T1000 (cell line): ENCODE results near the gene EBF4.

ENCODE experiments used
- DNase-seq: peaks from one replicate; lab custom pipeline; 2025; ENCODE audit warnings: mixed read lengths; lab: John Stamatoyannopoulos, UW

EBF4 gene

DNA sequence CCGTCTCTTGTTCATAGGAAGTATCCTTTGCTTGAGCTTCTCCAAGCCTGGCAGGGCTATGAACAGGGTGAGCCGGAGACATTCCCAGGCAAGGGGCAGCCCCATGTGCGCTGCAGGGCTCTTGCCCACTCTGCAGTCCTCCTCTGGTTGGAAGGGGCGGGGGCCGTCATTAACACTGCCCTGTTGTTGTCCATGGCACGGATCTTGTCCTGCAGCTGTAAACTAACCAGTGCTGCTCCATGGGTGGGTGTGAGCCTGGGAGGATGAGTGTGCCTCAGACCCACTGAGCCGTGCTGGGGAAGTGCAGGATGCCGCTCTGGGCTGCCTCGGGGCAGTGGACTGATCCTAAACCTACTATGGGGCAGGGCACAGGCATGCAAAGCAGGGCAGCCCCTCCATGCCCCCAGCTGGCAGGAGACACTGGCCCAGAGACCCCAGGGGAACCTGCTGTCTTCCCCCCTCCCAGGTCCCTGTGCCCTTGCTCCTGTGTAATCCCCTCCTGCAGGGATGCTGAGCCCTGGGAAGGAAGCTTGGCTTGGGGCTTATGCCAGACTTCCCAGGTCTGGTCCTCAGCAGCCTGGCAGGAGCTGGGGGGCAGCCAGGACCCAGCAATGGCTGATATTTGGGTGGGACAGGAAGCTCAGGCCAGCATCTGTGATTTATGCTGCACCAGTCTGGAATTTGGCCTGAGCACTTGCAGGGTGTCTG, 8.5 kb downstream of the EBF4 start:
- no peak for DNase-seq

DNA sequence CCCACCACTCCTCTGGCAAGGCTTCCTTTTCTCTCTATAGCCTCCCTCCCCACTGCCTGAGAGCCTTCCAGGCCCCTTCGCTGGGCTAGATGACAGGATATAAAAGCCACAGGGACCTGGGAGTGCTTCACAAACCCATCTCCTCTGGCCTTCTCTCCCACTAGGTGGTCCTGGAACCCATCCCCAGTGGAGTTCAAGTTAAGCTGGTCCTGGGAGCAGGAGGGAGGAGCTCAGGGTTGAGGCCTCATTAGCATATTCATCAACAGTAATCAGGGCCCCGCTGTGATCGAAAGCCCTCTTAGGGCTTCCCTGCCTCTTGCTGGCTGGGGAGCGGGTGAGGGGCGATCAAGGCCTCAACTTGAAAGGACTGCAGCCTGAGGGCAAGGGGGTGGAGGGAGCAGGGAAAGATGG, 9.1 kb downstream of the EBF4 start:
- DNase-seq = no peak

GRCh38 chr20:2703716-2704475, 11.3 kb downstream of the EBF4 start:
- DNase-seq = no peak

- no peak for DNase-seq
Observed at GRCh38 chr20:2705931-2706645, 13.5 kb downstream of the EBF4 start.

DNA sequence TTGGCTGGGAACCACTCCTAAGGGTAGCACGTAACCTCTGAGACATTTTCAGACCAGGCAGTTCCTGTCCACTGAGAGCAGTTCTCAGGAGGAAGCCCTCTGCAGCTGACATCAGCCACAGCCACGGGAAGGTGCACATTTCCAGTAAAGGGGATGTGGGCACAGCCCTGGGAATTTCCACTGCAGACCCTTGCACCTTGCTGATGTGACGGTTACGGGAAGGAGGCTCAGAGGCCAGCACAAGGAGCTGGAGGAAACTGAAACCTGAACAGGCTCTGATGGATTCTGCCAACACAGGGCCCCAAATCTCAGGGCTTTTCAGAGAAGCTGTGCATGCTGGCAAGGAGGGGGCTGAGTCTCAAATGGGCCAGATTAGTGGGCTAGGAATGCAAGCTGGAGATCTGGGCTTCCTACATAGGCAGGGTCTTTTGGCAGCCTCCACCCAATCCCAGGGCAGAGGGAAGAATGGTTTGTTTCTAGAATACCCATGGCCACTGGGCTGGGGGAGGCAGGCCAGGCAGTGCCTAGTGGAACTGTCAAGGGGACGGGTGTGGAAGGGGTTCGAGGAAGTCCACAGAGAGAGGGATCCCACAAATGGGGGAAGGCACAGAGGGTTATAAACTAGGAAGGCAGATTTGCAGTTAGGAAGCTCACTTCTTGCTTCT, 14.2 kb downstream of the EBF4 start:
- DNase-seq = no peak

- no peak for DNase-seq
Observed at GRCh38 chr20:2707353-2708072, 14.9 kb downstream of the EBF4 start.

DNA sequence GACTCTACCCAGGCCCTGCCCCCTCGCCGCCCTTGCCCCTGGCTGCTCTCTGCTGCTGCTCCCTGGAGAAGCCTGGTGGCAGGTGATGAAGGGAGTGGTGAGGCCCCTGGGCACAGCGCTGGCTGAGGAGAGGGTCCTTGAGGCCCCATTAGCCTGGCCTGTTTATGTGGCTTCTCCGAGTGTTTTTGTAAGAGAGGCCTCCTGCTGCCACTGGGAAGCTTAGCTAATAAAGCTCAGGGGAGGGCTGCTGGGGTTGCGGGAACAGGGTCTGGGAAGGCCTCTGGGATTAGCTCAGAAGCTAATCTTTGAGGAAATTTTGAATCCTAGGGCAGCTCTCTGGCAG, 15.5 kb downstream of the EBF4 start:
- no peak for DNase-seq

GRCh38 chr20:2708665-2709064, 16.1 kb downstream of the EBF4 start:
- no peak for DNase-seq

GRCh38 chr20:2709205-2709981, 16.8 kb downstream of the EBF4 start:
- no peak for DNase-seq

- DNase-seq = no peak
Observed at GRCh38 chr20:2713285-2713684, 20.7 kb downstream of the EBF4 start.

GRCh38 chr20:2729251-2729713, 36.7 kb downstream of the EBF4 start:
- no peak for DNase-seq

DNA sequence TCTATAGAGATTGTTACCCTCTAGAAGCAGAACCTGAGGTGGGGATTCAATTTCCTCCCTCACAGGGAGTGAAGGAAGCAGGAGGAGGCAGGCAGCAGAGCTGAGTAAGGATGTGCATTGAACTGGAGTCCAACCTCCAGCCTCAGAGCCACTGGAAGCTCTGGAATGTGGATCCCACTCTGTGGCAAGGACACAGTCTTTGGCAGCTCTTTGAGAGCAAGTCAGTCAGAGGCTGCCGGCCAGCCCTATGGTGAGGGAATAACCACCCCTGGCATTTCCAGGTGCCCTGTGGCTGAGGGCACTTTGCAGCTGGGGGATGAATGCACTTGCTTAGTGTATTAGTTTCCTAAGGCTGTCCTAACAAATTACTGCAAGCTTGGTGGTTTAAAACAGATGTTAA, 37.2 kb downstream of the EBF4 start:
- DNase-seq = no peak

- DNase-seq = no peak
Observed at GRCh38 chr20:2734899-2735298, 42.3 kb downstream of the EBF4 start.

GRCh38 chr20:2736441-2736840, 43.9 kb downstream of the EBF4 start:
- DNase-seq = no peak

DNA sequence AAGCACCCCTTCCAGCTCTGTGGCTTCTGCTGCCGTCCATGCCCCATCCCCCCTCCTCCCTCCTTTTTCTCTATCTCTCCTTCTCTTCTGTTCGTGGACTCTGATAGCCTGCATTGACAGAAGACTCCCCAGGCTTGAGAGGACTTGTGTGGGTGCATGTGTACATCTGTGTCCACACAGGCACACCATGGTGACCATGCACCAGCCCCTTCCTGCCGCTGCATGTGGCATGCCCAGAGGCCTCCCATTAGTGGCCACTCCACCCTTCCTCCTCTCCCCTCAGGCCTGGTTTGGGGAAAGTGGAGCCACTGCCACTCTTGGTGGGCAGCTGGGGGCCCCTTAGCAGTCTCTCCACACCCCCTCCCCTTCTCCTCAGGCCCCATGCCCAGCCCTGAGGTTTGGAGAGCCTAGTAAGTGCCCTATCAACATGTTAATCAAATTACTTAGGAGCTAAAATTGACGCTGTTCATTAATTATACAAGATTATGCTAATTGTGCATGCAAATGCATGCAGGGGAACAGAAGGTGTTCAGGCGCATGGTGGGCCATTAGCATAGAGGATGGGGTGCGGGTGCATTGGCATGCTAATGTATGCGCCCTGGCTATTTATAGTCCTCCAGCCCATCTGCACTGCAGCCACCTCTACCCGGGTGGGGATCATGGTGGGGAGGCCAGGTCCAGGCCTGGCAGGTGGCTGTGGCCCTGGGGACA, 45.9 kb downstream of the EBF4 start:
- no peak for DNase-seq

GRCh38 chr20:2739042-2739398, 46.4 kb downstream of the EBF4 start:
- no peak for DNase-seq

- no peak for DNase-seq
Observed at GRCh38 chr20:2740702-2741101, 48.1 kb downstream of the EBF4 start.

GRCh38 chr20:2741463-2741862, 48.9 kb downstream of the EBF4 start:
- no peak for DNase-seq

DNA sequence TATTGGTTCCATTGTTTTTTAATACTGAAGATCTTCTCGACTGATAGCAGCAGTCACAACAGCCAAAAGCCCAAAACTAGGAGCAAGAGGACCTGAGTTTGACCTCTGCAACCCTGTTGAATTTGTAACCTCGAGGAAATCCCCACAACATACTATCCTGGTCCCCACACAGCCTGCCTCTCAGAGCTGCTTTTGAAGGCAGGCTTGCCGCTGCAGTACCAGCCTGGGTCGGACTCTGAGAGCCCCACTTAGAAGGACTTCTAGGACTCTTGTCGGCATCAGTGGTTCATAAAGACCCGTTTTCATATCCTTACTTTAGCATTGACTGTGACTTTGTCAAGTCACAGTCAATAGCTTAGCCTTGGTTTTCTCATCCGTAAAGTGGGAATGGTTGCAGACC, 49.3 kb downstream of the EBF4 start:
- no peak for DNase-seq

DNA sequence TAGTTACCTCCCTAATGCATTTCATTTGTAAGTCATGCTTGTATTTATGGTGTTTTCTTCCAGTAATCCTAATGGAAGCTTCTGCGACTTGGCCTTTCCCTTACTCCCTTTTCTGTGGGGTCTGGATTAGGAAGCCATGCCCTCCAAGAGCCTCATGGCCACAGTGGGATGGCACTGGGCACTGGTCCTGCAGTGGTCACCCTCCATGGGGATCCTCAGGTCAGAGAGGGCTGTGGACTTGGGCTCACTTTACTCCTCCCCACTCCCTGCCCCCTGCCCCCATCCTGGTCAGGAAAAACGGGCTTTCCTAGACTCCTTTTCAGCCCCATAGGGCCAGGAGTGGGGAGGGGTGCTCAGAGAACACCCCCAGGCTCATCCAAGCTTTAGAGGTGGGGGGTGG, 49.9 kb downstream of the EBF4 start:
- DNase-seq = no peak
